Bronchus fibroblast of lung (primary cell): ENCODE data around the gene LIPE. TPM values are rescaled to one million over a fixed set of nuclear protein-coding genes. Genes with fewer than 3 reads are reported as not detected.

Source experiments
- total RNA-seq: library from RNA; depleted of rRNA; stranded (reverse); fragments of >200 nt; gene quantifications from 2 replicates; pipeline ENCODE4 v1.2.3, GENCODE V29; 2015

The LIPE gene, protein sequence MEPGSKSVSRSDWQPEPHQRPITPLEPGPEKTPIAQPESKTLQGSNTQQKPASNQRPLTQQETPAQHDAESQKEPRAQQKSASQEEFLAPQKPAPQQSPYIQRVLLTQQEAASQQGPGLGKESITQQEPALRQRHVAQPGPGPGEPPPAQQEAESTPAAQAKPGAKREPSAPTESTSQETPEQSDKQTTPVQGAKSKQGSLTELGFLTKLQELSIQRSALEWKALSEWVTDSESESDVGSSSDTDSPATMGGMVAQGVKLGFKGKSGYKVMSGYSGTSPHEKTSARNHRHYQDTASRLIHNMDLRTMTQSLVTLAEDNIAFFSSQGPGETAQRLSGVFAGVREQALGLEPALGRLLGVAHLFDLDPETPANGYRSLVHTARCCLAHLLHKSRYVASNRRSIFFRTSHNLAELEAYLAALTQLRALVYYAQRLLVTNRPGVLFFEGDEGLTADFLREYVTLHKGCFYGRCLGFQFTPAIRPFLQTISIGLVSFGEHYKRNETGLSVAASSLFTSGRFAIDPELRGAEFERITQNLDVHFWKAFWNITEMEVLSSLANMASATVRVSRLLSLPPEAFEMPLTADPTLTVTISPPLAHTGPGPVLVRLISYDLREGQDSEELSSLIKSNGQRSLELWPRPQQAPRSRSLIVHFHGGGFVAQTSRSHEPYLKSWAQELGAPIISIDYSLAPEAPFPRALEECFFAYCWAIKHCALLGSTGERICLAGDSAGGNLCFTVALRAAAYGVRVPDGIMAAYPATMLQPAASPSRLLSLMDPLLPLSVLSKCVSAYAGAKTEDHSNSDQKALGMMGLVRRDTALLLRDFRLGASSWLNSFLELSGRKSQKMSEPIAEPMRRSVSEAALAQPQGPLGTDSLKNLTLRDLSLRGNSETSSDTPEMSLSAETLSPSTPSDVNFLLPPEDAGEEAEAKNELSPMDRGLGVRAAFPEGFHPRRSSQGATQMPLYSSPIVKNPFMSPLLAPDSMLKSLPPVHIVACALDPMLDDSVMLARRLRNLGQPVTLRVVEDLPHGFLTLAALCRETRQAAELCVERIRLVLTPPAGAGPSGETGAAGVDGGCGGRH
- total RNA-seq = 9.9 and 10.6 TPM in 2 replicates

DNA sequence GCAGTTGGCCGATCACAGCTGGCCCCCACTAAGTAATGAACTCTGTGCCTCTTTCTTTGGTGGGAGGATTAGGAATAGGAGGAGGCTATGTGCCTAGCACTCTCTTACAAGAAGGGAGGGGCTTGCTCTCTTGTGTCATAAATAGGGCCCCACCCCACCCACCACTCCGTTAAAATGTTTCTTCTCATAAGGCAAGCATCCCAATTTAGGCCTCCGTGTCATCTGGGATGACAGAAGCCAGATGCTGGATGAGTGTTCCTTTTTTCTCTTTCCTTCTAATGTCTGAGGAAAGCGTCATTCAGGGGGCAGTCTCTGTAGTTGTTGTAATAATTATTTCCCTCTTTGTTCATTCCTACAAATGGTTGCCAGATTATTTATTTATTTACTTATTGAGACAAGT is at the start of gene LIPE:
Gene LIPE (minus strand): TSS at position 76 of the 400 bp plus-strand sequence. CDS start 239 bp downstream, outside the sequence.

DNA sequence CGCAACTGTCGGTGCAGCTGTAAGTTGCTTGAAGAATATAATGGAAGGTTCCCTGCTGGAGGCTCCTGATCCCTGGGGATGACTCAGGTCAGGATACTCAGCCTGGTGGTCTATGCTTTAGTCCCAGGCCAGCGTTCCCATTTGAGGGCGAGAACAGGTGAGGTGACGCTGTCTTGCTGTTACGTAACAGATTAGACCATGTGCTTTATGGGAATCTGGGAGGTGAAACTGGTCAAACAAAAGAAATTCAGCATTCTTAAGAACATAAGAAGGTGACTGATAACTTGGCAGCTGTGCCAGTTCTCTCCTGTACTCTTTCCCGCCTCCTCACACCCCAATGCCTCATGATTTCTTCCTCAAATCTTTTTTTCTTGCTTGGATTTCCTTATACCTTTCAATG is 15.6 kb upstream of the LIPE start, which contains the start of gene CXCL17:
Gene CXCL17 (minus strand): TSS at position 114 of the 400 bp plus-strand sequence. CDS start 114 bp downstream, outside the sequence.

DNA sequence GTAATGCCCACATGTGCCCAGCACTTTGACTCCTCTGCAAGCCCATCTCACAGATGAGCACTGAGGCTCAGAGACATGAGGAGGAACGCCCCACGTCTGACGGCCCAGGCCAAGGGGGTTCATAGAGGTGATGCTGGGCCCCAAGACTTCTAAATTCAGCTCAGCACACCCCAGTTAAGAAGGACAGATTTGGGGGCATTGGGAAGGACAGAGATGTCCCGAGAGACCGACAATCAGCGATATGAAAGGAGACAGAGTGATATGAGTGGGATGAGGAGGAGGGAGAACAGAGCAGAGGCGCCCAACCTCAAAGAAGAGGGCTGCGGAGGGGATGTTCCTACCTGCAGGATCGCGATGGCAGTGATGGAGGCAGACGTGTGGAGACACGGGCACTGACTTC is 37.3 kb downstream of the LIPE start, which contains the start of gene CNFN:
Gene CNFN (minus strand): TSS at position 399 of the 400 bp plus-strand sequence. CDS start 1,260 bp downstream, outside the sequence.

Other genes with a start within 250 kb of the LIPE start
- 25.0 and 25.7 TPM in 2 replicates for gene DEDD2, start 209.7 kb downstream of the LIPE start, total RNA-seq
- gene ZNF526, start 207.1 kb downstream of the LIPE start, total RNA-seq = 7.9 and 8.0 TPM in 2 replicates
- gene GSK3A, start 184.8 kb downstream of the LIPE start, total RNA-seq = 19.3 and 20.3 TPM in 2 replicates
- 45.9 and 47.0 TPM in 2 replicates for gene ERF, start 172.3 kb downstream of the LIPE start, total RNA-seq
- 53.2 and 53.3 TPM in 2 replicates for gene CIC, start 158.1 kb downstream of the LIPE start, total RNA-seq
- 0.84 and 1.0 TPM in 2 replicates for gene PRR19, start 125.3 kb downstream of the LIPE start, total RNA-seq
- 88.8 and 92.5 TPM in 2 replicates for gene PAFAH1B3, start 124.8 kb downstream of the LIPE start, total RNA-seq
- 0.17 TPM in 1 of 2 replicates, not detected in the other for gene TMEM145, start 114.1 kb downstream of the LIPE start, total RNA-seq
- gene MEGF8, start 101.8 kb downstream of the LIPE start, total RNA-seq = 18.4 and 19.7 TPM in 2 replicates
- not detected in 2 replicates for gene CNFN, start 37.1 kb downstream of the LIPE start, total RNA-seq
- not detected in 2 replicates for gene CXCL17, start 15.6 kb upstream of the LIPE start, total RNA-seq
- gene CEACAM1, start 101.1 kb upstream of the LIPE start, total RNA-seq = not detected in 2 replicates
- gene CEACAM8, start 167.5 kb upstream of the LIPE start, total RNA-seq = not detected in 2 replicates